ENCODE data around the gene TAPT1. TPM values are rescaled to one million over a fixed set of nuclear protein-coding genes. Genes with fewer than 3 reads are reported as not detected.

Gene TAPT1
- total RNA-seq, 1 experiment from 2014 or later = 17.3 TPM

- Histone ChIP-seq H3K4me3 (ENCODE audit: low read depth in 2 of 2, low read length in 2 of 2) (no peak overlapping the region), H3K9me3 (ENCODE audit: control insufficient read depth, insufficient read depth, low read depth, low read length) (no peaks in the 10 kb centered on the region), H3K27ac (ENCODE audit: low read length) (no peak overlapping the region), H3K27me3 (ENCODE audit: control insufficient read depth, insufficient read depth, low read length) (0 out of 2 replicates have a peak, but pooled peaks cover 2% of the 10 kb centered on the region), H3K4me1 (ENCODE audit: control insufficient read depth, insufficient read depth, low read length) (no peaks in the 10 kb centered on the region), H3K36me3 (ENCODE audit: control insufficient read depth, insufficient read depth, low read length) (no peaks in the 10 kb centered on the region)
- POLR2A ChIA-PET = no interaction called here
- no TSS peak for BruUV-seq (replicated peaks)
- in situ Hi-C loops (cut with HindIII; ENCODE audit: low pct_unique_long_range_greater_than_20kb, low sequenced_read_pairs) = no loop called here
- DNase-seq (ENCODE audit: low read depth, low spot score) = no peak
- TF ChIP-seq SIN3A (IDR thresholded peaks at IDR 0.05; ENCODE audit: borderline replicate concordance, insufficient read depth, low read depth, low read length) (no peak), TCF7L2 (IDR thresholded peaks at IDR 0.05; ENCODE audit: low read depth, low read length) (no peak), REST (IDR thresholded peaks at IDR 0.05; ENCODE audit: insufficient read depth in 1 of 2, low read depth in 2 of 2, low read length in 1 of 2) (no peak), POLR2AphosphoS5 (IDR thresholded peaks at IDR 0.05; ENCODE audit: low read depth, low read length) (no peak)
- TF ChIP-seq, protein P1, sequence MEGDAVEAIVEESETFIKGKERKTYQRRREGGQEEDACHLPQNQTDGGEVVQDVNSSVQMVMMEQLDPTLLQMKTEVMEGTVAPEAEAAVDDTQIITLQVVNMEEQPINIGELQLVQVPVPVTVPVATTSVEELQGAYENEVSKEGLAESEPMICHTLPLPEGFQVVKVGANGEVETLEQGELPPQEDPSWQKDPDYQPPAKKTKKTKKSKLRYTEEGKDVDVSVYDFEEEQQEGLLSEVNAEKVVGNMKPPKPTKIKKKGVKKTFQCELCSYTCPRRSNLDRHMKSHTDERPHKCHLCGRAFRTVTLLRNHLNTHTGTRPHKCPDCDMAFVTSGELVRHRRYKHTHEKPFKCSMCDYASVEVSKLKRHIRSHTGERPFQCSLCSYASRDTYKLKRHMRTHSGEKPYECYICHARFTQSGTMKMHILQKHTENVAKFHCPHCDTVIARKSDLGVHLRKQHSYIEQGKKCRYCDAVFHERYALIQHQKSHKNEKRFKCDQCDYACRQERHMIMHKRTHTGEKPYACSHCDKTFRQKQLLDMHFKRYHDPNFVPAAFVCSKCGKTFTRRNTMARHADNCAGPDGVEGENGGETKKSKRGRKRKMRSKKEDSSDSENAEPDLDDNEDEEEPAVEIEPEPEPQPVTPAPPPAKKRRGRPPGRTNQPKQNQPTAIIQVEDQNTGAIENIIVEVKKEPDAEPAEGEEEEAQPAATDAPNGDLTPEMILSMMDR (IDR thresholded peaks at IDR 0.05) = no peak
- intact Hi-C loops (cut with micrococcal nuclease; ENCODE audit: unreplicated experiment) = no loop called here
- no peak for ATAC-seq
- CTCF ChIA-PET = no interaction called here
These were observed 104.0 kb downstream of the TAPT1 start for GRCh38 chr4:16122308-16122711.

DNA sequence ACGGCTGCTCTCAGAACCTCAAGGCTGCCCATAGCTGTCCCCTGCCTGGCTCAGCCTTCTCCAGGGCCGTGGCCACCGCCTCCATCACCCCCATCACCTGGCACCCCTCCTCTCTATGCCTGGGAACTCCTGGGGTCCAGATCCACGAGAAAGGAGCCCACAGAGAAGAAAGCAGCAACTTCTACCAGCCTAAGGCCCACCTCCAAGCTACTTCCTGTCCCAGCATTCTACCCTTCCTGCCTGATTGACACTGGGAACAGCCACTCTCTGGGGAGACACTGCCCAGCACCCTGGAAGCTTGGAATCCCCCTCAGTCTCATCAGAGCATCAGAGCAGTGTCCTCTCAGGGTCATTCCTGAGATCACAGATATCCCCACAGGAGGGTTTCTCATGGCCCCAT lies 105.6 kb downstream of the TAPT1 start:
- POLR2A ChIA-PET = no interaction called here
- ATAC-seq (no peak), DNase-seq (ENCODE audit: low read depth, low spot score) (no peak)
- CTCF ChIA-PET = no interaction called here
- Histone ChIP-seq H3K27ac (ENCODE audit: low read length) (no peak overlapping the region), H3K9me3 (ENCODE audit: control insufficient read depth, insufficient read depth, low read depth, low read length) (no peaks in the 10 kb centered on the region), H3K4me3 (ENCODE audit: low read depth in 2 of 2, low read length in 2 of 2) (no peak overlapping the region), H3K36me3 (ENCODE audit: control insufficient read depth, insufficient read depth, low read length) (no peaks in the 10 kb centered on the region), H3K4me1 (ENCODE audit: control insufficient read depth, insufficient read depth, low read length) (no peaks in the 10 kb centered on the region), H3K27me3 (ENCODE audit: control insufficient read depth, insufficient read depth, low read length) (0 out of 2 replicates have a peak, but pooled peaks cover 2% of the 10 kb centered on the region)
- in situ Hi-C loops (cut with HindIII; ENCODE audit: low pct_unique_long_range_greater_than_20kb, low sequenced_read_pairs) = no loop called here
- BruUV-seq (replicated peaks) = no TSS peak
- intact Hi-C loops (cut with micrococcal nuclease; ENCODE audit: unreplicated experiment) = no loop called here
- TF ChIP-seq REST (IDR thresholded peaks at IDR 0.05; ENCODE audit: insufficient read depth in 1 of 2, low read depth in 2 of 2, low read length in 1 of 2) (no peak), POLR2AphosphoS5 (IDR thresholded peaks at IDR 0.05; ENCODE audit: low read depth, low read length) (no peak), SIN3A (IDR thresholded peaks at IDR 0.05; ENCODE audit: borderline replicate concordance, insufficient read depth, low read depth, low read length) (no peak), TCF7L2 (IDR thresholded peaks at IDR 0.05; ENCODE audit: low read depth, low read length) (no peak)
- TF ChIP-seq, protein P1 (IDR thresholded peaks at IDR 0.05) = no peak
